Adrenal gland (tissue), 5 donors: ENCODE measurements around the gene RASGRF2.

Experiments
- CTCF ChIP-seq, 6 experiments: fragments of 450-650 bp in 4 of 6; fragments of 200-600 bp in 2 of 6; sonication (generic) in 1 of 6; IDR thresholded peaks; 1 replicate in 5 of 6; 2 replicates in 1 of 6; pipeline versions ENCODE4 v1.5.1 to v1.8.0; 2016 to 2021; ENCODE audit warnings: antibody characterized with exemption in 6 of 6, mild to moderate bottlenecking in 2 of 6, moderate library complexity in 1 of 6
- POLR2A ChIP-seq, 2 donors: fragments of 450-650 bp; IDR thresholded peaks; one replicate each; pipeline ENCODE4 v1.6.1; 2017; ENCODE audit warnings: antibody characterized with exemption in 2 of 2, mild to moderate bottlenecking in 2 of 2, moderate library complexity in 1 of 2
- donor health status: DM: no; HTN: no; CAD: no.

DNA sequence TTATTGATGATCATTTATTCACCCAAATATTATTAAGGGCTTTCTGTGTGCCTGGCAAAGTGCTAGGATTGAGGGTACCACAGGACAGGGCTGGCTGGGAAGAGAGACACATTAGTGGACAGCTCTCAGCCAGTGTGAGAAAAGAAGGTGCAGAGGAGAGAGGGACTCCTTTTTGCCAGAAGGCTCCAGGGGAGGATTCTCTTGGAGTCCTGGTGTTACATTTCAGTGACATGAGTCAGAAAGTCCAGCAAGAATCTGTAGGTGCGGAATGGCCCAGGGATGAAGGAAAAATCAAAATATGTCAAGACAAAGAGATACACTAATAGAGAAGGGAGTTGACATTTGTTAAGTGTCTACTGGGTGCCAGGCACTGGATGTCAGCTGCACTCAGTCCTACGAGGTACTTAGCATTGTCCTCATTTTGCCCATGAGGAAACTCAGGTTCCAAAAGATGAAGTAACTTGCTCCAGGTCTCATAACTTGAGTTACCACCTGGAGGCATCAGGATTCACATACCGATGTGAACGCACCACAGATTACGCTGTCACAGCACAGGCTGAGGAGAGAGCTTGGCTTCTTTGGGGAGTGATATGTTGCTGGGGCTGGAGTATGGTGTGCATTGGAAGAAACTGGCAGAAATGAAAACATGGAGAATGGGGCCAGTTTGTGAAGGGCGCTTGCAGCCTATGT is 60.5 kb downstream of the RASGRF2 start:
- TF ChIP-seq POLR2A (IDR thresholded peaks at IDR 0.05) (no peak), CTCF (IDR thresholded peaks at IDR 0.05) (no peak)
